ENCODE measurements around the gene SAMD8.

DNA sequence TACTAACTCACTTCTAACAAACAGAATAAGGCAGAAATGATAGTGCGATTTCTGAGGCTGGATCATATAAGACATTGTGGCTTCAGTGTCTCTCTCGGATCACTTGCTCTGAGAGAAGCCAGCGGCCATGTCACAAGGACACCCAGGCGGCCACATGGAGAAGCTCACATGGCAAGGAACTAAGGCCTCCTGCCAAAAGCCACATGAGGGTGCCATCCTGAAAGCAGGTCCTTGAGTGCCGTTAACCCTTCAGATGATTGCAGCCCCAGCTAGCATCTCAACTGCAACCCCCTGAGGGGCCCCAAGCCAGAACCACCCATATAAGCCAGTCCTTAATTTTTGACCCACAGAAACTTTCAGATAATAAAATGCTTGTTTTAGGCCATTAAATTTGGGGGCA is 92.3 kb downstream of the SAMD8 start:
- no peak for TF ChIP-seq POLR2A (IDR thresholded peaks at IDR 0.05)
- TF ChIP-seq, protein P1, sequence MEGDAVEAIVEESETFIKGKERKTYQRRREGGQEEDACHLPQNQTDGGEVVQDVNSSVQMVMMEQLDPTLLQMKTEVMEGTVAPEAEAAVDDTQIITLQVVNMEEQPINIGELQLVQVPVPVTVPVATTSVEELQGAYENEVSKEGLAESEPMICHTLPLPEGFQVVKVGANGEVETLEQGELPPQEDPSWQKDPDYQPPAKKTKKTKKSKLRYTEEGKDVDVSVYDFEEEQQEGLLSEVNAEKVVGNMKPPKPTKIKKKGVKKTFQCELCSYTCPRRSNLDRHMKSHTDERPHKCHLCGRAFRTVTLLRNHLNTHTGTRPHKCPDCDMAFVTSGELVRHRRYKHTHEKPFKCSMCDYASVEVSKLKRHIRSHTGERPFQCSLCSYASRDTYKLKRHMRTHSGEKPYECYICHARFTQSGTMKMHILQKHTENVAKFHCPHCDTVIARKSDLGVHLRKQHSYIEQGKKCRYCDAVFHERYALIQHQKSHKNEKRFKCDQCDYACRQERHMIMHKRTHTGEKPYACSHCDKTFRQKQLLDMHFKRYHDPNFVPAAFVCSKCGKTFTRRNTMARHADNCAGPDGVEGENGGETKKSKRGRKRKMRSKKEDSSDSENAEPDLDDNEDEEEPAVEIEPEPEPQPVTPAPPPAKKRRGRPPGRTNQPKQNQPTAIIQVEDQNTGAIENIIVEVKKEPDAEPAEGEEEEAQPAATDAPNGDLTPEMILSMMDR (IDR thresholded peaks at IDR 0.05): no peak
